GM12864 (cell line): ENCODE measurements around the gene GSK3A.

Experiments
- DNase-seq: peaks from one replicate; pipeline ENCODE4 v3.0.0-alpha.2; 2011; ENCODE audit warnings: low read depth
- H3K4me3 ChIP-seq: 2 replicates; pipeline ENCODE4 v1.5.1; 2011; ENCODE audit warnings: mild to moderate bottlenecking, low read depth, low read length, control low read depth
- CTCF ChIP-seq: IDR thresholded peaks from 2 replicates; pipeline ENCODE4 v1.5.1; 2011; ENCODE audit warnings: low read depth, mild to moderate bottlenecking, moderate library complexity, low read length, control low read depth, inconsistent platforms; ENCODE audit errors: missing control alignments

The GSK3A gene

DNA sequence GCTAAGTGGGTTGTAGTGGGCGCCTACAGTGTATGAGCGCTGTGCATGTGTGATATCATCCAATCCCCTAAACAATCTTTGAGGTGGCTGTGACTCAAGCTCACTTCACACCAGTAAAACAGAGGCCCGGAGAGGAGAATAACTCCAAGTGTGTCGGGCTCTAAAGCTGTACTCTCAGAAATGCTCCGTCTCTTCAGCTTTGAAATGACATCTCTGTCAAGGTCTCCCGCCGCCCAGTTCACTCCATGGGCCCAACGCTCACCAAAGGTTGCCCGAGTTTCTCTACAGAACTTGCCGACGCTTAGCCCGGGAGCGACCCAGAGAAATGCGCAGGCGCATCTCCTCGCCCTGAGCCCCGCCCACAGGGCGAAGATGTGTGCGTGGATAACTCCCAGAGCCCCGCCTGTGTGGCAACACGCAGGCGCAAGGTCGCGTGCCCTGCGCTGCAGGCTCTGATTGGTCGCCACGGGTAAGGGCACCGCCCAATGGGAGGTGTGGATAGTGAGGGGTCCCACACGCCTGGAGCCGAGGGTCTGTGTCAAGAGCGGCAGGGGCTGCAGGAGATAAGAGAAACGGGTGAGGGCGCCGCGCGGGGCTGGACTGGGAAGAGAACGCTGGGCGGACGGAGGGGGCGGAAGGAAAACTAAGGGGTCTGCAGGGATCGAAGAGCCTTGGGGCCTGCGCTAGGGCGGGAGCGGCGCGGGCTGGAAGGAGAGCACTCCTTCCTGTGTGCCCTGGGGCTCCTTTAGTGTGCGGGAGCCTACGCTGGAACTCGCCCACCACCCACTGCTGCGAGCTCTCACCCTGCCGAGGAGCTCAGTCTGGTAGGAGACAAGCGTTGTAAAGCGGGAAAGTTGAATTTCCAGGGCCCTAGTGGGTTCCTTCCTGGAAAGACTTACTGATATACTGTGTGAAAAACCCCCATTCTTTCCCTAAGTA is 22.3 kb downstream of the GSK3A start, which contains the start of gene ZNF526:
Gene ZNF526, plus strand, starts transcription at position 501 of the 939 bp plus-strand sequence. CDS start 4,092 bp downstream, outside the sequence.
- DNase-seq: peak; percentile 95
- peak within 1 kb of the TSS; percentile 78 for H3K4me3 ChIP-seq
- no peak for TF ChIP-seq CTCF

DNA sequence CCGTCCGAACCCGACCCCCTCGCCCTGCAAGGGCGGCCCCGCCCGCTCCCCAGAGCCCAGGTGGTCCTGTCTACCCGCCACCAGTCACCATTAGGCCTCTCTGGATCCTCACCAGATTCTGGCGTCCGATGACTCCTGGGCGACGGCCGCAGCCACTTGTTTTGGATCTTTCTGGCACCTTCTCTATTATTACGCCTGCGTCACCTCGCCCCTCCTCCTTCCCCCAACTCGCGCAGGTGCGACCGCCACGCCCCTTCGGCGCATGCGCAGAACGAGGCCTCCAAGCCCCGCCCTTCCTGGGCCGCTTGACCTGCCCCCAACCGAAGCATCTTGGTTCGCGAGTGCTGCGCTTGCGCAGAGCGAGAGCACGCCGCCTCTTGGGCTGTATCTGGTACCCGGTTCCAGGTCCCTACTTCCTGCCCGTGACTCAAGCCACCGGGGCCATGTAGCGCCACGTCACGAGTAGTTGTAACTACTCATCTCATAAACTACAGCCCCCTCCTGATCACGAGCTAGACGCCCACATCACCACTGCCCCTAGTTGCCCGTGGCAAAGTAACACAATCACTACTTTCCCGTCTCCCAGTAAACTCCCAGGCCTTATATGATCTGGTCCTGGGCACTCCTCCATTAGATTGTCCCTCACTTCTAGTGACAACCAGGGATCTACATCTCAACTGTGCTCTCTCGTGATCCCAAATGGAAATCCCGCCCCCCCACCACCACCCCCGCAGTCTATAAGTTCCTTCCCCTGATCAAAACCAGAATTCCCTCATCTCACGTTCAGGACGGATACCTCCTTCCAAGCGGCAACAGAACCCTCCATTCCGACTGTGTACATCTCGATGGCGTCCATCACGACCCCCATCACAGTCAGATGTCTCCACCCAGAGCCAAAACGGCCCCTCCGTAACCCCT is 24.6 kb downstream of the GSK3A start, which contains the start of gene DEDD2:
Gene DEDD2, minus strand, starts transcription at position 158 of the 918 bp plus-strand sequence. CDS start 670 bp downstream, outside the sequence.
- peak within 1 kb of the TSS; percentile 86 for H3K4me3 ChIP-seq
- DNase-seq: peak; percentile 97
- no peak for TF ChIP-seq CTCF

- TF ChIP-seq CTCF: no peak
- H3K4me3 ChIP-seq: peak overlapping the region; percentile 86
- no peak for DNase-seq
These were observed 25.5 kb downstream of the GSK3A start for GRCh38 chr19:42216653-42217519.

DNA sequence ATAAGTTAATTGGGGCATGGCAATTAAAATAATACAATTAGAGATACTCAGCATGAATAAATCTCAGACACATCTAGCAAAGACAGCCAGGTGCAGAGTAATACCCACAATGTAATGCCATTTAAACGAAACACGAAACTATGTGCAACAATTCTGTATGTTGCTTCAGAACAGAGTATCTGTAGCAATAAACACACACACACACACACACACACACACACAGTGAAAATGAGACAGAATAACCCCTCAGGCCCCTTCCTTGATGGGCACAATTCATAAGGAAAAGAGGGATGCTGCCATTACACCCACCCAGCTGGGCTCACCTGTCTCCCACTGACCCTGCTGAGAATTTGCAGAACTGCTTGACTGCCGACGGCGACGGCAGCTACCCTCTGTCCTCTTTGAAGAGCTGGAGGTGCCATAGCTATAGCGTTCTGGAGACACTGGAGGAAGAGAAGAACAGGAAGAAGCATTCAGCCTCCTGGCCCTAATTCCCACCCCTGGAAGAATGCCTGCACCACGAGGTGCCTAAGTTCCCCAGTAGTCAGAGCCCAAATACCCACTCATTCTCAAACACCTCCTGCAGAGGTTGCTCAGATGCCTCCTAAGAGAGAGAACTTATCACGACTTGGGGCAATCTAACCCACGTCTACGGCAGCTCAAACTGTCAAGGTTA is 27.5 kb downstream of the GSK3A start:
- no peak for TF ChIP-seq CTCF
- DNase-seq: no peak
- H3K4me3 ChIP-seq: no peak overlapping the region

DNA sequence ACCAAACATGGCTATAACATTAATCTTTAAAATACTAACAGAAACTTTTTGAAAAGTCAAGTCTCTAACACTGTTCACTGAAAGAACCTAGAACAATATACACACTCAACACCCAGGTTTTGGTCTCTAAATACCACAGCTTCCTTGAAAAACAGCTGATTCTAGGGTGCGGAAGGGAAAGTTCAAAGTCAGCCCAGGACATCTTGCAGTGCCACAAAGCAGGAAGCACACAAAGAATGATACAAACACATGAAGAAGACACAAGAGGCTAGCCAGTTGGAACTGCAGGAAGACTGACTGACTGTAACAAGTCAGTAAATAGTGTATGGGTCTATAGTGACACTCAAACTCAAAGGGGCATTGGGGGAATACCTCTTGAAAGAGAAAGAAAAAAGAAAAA is 29.5 kb downstream of the GSK3A start:
- no peak for DNase-seq
- no peak overlapping the region for H3K4me3 ChIP-seq
- no peak for TF ChIP-seq CTCF
